Activated T-cell treated with anti-CD3 and anti-CD28 coated beads for 48 hours (primary cell): Measurements from ENCODE around the gene CNPY4.
A peak's percentile ranks its signal among the peaks of the same experiment; 100 is the strongest.

ENCODE experiments used
- DNase-seq: peaks from one replicate; pipeline ENCODE4 v3.0.0-alpha.2; 2020; ENCODE audit warnings: low read depth

CNPY4 gene

DNA sequence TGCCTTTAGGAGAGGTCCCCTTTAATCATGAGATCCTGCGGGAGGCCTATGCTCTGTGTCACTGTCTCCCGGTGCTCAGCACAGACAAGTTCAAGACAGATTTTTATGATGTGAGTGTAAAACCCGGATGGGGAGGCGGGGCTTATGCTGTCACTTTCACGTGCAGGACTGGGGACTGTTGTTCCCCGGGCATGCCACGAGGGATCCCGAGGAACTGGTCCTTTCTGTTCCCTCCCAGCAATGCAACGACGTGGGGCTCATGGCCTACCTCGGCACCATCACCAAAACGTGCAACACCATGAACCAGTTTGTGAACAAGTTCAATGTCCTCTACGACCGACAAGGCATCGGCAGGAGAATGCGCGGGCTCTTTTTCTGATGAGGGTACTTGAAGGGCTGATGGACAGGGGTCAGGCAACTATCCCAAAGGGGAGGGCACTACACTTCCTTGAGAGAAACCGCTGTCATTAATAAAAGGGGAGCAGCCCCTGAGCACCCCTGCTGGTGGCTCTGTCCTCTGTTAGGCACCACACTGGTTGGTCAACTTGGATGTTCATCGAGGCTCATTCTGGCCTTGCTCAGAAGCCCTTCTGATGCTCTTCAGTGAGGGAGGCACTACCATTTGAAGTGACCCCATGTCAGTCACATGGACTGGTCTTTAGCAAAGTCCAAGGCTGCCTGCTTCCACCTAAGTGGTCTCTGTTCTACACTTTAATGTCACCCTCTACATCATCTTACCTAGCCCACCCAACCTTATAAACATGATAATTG lies 27.8 kb upstream of the CNPY4 start:
- DNase-seq = peak; percentile 23

DNA sequence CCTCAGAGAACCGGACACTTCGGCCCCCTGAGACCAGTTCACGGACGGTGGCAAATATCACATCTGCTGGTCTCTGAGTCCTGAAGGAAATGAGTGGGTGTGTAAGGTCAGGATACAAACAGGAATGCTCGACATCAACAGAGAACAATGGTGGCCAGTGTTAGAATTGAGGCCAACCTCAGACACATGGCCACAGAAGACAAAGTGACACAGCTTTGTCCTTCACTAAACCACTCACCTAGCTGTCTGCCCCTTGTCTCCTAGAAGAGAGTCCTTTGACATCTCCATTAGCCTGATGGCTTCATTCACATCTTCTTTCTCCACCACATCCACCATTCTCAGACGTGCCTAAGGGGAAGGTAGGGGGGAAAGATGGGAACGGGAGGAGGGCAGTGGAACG lies 26.4 kb upstream of the CNPY4 start:
- no peak for DNase-seq

DNA sequence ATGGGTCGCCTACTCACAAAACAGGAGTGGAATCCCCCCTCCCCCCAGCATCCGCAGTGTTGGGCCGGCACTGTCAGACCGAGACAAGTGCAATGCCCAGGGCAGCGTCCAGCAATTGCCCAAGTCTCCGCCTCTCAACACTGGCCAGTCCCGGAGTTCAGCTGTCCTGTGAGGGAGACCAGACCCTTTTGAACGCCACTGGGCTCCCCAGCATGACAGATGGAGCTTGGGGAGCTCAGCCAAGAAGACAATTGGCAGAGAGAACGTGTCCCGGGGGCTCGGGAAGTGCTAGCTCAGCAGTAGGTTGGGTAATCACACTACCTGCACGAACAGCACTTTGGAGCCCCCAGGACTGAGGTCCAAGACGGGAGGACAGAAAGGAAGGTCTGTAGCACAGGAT lies 25.9 kb upstream of the CNPY4 start:
- no peak for DNase-seq

DNA sequence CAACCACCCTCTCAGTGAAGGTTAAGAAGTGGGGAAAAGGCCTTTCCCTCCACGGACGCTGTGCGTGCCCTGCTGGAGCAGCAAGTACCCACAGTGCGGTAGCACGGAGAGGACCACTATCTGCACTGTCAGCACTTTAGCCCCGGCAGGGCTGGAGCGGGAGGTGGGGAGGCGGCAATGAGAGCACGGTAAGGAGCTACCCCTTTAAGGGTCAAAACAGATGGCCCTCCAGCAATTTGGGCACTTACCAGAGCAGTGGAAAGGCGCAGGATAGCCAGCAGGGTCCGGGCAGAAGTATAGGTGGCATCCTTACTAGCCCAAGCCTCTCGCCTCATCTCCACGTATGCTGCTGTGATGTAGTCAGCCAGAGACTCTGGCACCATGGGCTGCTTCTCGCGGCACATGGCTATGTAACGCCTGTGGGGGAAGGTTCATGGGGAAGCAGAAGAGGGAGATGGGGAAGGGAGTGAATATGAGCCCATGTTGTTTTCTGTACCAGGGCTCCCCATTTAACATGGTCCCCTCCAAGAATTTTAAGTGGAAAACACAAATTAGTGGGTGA lies 25.4 kb upstream of the CNPY4 start:
- no peak for DNase-seq

DNA sequence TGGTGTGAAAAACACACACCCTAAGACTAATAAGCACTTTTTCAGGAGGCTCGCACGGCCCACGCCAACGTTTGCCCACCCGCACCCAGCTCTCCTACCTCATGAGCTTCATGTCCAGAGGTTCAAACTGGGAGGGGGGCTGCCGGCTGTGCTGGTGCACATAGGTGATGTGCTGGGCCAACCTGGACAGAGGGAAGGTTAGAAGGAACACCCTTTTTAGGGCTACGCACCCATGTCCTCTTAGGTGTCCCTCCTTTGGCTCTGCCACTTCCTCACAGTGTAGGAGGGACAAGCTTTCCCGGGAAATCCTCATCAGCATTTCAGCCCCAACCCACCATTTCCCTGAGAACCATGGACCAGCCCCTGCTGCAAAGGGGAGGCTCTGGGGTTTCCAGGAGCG lies 24.1 kb upstream of the CNPY4 start:
- DNase-seq = no peak

DNA sequence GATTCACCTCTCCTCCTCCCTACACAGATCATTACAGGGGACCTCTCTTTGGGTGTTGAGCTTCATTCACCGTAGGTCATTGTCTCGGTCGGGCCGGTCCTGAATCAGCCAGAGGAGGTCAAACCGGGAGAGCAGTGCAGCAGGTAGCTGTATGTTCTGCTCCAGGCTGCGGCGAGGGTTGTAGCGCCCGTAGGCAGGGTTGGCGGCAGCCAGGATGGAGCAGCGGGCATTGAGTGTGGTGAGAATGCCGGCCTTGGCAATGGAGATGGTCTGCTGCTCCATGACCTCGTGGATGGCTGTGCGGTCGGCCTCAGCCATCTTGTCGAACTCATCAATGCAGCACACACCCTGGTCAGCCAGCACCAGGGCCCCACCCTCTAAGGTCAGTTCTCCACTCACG lies 23.7 kb upstream of the CNPY4 start:
- no peak for DNase-seq

DNA sequence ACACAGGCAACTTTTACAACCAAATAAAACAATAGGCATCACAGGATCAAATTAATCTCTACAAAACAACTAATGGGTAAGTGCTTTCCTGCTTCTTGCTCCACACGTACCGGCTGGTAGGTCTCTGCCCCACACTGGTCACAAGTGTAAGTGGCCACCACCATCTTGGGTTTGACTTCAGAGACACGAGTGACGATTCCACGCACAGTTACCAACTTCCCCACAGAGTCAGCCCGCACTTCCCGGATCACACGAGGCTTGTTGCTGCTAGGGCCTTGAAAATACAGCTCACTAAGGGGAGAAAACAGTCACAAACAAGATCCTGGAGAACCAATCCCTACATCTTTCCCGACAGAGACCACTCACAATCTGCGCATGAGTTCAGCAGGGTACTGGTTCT lies 20.5 kb upstream of the CNPY4 start:
- no peak for DNase-seq

DNA sequence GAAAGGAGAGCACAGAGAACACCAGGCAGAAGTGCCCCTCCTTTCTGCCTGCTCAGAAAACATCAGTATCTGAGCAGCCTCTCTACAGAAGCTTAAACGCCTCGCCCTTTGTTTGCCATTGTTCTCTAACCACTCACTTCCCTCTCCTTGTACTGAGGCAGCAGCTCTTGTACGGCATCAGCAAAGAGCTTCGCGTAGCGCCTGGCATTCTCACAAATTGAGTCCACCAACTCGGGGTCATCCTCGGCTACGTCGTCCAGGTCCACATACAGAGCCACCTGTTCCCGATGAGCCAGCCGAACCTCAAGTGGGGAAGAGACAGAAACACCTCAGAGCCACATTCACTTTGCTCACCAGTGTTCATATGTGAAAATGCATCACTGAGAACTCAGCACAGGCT lies 20.0 kb upstream of the CNPY4 start:
- no peak for DNase-seq

DNA sequence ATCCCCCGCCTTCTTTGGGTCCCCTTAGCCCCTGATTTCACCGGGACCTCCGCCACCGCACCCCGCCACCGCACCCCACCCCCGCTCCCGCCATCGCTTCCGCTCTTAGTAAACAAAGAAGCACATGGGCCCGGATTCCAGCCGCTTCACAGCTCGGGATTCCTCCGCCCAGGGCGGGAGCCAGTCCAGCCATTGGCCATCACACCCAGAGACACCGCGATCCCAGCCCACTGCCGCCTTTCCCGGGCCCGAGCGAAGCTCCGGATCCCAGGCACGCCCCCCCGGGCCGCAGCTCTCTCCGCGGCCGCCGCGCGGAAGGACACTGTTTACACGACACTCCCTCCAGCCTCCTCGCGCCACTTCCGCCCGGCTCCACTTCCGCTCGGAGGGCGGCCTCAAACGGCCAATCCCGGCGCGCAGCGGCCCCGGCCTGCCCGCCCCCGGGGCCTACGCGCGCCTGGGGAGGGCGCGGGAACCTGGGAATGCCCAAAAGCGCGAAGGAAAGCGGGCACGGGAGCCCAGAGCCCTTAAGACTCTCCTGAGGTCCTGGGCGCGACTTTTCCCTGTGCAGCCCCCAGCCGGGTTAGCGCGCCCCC lies 18.9 kb upstream of the CNPY4 start:
- peak; percentile 86 for DNase-seq

DNA sequence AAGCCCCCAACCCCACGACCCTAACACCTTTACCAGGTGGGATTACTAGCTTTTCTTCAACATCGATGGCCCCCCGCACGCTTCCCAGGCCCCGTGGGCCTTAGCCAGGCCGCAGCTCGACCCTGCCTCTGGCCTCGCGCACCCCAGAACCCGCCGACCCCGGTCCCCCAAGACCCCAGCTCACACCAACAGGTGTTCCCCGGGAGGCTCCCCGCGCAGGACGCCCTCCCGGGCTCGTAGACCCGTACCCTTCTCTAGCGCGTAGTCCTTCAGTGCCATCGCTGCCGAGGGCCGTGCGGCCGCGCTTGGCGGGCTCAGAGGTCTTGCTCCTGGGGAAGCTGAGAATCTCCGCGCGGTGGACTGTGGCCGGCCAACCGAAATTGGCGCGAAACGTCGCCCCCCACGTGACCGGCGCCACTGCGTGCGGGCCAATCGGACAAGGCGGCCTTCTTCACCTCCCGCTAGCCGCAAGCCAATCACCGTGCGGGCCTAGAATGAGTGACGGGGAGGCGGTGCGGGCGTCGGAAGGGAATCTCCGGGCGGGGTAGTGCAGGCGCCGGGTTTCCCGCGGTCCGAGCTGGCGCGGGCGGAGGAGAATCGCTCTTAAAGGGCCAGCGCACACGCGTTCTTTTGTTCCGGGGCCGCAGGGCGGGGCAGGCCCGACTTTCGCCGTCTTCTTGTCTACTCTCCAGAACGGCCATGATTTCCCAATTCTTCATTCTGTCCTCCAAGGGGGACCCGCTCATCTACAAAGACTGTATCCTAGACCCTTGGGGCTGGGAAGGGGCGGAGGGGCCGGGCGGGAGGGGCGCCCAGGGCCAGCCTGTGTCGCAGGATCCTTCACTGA lies 18.2 kb upstream of the CNPY4 start, which contains the start of the genes AP4M1 and MCM7:
Gene AP4M1, plus strand, starts transcription at position 628 of the 847 bp plus-strand sequence. Its CDS starts 72 bp downstream, at position 700.
Gene MCM7, minus strand, starts transcription at position 382 of the 847 bp plus-strand sequence. Its CDS starts 103 bp downstream, at position 279.
- DNase-seq = peak; percentile 97

DNA sequence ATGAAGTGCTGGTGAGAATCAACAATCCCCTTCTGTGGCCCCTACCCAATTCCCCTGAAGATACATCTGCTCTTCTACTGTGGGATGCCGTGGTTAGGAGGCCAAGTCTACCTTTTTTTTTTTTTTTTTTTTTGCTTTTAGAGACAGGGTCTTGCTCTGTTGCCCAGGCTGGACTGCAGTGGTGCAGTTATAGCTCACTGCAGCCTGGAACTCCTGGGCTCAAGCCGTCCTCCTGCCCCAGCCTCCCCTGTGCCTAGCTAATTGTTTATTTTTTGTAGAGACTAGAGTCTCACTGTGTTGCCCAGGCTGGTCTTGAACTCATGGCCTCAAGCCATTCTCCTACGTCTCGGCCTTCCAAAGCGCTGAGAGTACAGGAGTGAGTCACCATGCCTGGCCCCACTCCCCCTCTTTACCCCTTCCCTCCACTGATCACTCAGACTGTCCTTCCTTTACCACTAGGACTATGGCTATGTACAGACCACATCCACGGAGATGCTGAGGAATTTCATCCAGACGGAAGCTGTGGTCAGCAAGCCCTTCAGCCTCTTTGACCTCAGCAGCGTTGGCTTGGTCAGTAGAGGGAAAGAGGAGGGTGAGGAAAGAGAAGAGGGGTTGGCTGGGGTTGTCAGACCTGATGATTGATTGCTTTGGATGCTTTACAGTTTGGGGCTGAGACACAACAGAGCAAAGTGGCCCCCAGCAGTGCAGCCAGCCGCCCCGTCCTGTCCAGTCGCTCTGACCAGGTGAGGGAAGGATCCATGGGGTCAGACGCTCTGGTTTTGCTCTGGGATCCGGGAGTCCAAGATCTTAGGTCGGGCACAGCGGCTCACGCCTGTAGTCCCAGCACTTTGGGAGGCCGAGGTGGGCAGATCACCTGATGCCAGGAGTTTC lies 16.2 kb upstream of the CNPY4 start:
- no peak for DNase-seq

DNA sequence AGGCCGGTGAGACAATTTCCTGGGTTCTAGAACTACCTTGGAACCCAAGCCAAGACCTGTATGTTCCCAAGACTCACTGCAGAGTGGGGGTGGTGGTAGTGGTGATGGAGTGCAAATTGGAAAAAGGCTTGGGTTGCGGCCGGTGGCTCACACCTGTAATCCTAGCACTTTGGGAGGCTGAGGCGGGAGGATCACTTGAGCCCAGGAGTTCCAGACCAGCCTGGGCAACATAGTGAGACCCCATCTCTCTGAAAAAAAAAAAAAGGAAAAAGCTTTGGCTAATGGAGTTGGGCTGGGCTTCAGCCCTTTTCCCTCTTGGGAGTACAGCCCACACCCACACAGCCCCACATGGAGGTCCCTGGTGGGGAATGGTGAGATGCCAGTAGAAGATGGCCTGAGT lies 13.9 kb upstream of the CNPY4 start:
- DNase-seq = no peak

DNA sequence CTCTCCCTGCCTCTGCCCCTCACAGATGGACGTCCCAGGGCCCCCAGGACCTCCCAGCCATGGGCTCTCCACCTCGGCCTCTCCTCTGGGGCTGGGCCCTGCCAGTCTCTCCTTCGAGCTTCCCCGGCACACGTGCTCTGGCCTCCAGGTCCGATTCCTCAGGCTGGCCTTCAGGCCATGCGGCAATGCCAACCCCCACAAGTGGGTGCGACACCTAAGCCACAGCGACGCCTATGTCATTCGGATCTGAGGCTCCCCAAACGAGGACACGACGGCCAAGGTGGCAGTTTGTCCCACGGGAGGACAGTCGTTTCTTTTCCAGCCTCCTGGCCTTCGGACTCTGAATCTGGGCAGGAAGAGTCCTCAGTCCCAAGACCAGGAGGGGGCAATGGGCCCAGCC lies 12.8 kb upstream of the CNPY4 start:
- DNase-seq = no peak

DNA sequence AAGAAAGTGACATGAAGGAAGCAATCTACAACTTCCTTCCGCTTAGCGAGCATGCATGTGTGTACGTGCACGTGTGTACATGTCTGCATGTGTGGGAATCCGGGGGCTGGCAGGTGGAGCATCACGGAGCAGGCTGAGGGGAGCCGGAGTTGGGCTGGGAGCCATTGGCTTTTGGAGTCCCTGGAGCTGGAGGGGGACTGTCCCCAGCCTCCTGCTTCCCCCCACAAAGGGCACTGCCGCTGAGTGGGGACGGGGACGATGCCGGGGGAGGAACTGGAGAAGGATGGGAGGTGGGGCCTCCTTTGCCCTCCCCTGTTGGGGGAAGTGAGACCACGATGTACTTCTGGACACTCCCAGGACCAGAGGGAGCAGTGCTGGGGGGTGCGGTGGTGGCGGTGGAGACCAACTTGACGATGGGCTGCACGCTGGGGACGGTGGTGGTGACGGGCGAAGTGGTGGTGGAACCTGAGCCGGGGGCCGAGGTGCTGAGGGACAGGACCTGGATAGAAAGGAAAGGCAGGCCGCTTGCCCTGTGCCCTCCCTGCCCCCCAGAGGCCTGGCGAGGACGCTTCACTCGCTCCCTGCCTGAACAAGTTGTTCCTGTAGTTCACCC lies 12.2 kb upstream of the CNPY4 start:
- no peak for DNase-seq

DNA sequence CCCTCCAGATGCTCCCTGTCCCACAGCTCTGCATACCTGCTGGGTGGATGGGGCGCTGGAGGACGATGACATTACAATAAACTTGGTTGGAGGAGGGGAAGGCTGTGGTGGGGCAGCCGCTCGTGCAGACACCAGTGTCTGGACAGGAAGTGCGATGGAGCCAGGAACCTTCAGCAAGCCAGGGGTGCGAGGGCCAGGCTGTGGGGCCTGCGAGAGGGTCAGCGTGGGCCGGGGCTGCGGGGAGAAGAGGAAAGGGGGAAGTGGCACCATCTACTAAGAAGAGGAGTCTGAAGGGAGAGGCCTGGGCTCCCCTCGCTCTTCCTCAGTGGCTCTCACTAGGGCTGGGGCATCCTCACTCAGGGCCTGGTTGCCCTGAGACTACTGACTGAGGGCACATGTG lies 11.5 kb upstream of the CNPY4 start:
- no peak for DNase-seq

DNA sequence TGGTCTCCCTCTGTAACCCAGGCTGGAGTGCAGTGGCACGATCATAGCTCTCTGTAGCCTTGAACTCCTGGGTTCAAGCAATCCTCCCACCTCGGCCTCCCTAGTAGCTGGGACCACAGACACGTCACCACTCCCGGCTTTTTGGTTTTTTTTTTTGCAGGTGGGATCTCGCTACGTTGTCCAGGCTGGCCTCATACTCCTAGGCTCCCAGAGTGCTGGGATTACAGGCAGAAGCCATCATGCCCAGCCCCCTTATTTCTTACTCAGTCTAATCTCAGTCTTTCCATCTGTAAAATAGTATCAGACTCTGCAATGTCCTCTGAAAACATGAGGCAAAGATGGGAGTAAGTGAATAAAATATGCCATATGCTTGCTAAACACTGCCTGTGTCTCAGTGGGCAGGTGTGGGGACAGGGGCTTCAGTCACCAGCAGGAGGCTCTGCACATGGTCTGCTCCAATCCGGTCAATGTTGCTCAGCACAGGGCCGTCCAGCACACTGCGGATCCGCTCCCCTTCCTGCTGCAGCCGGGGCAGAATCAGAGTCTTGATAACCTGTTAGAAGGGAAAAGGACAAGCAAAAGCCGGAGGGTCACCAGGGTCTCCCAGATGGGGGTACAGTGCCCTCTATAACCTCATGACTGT lies 9.8 kb upstream of the CNPY4 start:
- DNase-seq = no peak

DNA sequence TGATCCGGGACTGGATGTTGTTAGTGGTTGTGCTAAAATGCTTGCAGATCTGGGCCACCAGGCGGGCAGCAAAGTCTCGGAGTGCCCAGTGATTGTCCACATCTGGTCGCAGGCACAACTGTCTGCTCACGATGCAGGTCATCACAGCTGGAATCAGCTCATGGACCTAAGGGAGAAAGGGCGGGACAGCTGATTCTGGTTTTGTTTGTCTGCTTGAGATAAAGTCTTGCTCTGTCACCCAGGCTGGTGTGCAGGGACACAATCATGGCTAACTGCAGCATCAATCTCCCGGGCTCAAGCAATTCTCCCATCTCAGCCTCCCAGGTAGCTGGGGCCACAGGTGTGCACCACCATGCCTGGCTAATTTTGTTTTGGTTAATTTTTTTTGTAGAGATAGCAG lies 8.3 kb upstream of the CNPY4 start:
- DNase-seq = no peak

DNA sequence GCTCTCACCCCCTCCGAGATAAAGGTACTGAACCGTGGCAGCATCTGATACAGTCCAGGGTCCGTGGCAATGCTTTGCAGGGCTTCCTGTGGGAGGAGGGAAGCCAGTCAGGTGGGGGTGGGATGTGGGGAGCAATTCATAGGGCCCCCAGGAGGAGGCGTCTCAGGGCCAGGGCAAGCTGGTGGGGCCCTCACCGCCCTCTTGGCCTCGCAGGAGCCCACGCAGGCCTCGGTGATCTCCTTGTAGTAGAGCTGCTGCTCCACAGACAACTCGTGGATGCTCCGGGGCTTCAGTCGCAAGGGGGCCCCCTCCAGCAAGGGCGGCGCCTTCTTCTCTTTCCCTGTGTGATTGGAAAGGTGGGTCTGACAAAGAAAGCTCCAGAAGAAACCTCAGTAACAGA lies 7.5 kb upstream of the CNPY4 start:
- DNase-seq = no peak

DNA sequence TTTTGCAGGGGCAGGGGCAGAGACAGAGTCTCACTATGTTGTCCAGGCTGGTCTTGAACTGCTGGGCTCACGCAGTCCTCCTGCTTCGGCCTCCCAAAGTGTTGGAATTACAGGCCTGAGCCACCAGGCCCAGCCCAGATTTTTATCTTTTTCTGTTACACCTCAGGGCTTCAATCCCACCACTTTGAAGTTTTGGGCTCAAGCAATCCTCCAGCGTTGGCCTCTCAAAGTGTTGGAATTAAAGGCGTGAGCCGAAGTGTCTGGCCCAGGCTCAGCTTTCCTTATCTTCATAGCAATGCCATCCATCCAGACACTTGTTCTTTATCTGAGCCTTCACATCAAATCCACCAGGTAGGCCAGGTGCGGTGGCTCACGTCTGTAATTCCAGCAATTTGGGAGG lies 4.4 kb upstream of the CNPY4 start:
- DNase-seq = no peak

DNA sequence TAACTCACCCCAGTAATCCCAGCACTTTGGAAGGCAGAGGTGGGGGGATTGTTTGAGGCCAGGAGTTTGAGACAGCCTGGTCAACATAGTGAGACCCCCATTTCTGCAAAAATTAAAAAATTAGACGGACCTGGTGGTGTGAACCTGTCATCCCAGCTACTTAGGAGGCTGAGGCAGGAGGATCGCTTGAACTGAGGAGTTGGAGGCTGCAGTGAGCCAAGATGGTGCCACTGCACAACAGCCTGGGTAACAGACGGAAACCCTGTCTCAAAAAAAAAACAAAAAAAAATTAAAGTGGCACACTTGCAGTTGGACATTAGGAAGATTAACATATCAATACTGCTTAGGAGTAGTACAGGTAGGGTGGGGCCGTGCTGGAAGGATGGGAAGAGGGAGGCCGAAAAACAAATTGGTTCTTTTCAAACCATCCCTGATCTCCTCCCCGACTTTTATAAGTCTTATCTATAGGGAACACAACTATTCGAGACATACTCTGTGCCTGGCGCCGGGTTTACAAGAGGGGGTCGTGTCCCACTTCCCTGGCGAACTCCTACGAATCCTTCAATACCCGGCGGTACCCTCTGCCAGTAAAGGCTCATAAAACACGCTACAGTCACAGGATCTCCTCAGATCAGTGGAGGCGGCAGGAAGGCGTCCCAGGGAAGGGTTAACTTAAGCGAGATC lies 904 bp upstream of the CNPY4 start:
- no peak for DNase-seq
